Measurements from ENCODE around the gene ADAM19.

DNA sequence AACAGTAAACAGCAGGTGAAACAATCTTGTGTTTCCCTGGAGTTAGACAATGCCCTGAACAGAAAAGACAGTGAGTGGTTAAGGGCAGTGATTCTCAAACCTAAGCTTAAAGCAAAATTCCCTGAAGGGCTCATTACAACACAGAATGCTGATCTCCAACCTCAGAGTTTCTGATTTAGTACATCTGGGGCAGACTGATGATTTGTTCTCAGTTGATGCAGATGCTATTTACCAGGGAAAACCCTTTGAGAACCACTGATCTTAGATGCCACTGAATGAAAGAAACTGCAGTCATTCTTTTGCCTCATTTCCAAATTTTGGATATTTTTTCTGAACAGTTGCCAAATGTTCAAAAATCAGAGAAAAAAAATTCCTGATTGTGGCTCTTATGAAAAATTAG is 18.7 kb upstream of the ADAM19 start:
- TF ChIP-seq POLR2AphosphoS5 (IDR thresholded peaks at IDR 0.05; ENCODE audit: low read depth, low read length) (no peak), POLR2A (IDR thresholded peaks at IDR 0.05; ENCODE audit: low read depth, low read length) (no peak), TAF1 (IDR thresholded peaks at IDR 0.05; ENCODE audit: low read depth, low read length) (no peak), PAX5 (IDR thresholded peaks at IDR 0.05; ENCODE audit: insufficient read depth, low read length, severe bottlenecking) (no peak)

Measured in GM12891 (cell line).